Fibroblast of skin of abdomen (primary cell): ENCODE data around the gene POLR2J.

ENCODE experiments used
- DNase-seq: peaks from one replicate; pipeline ENCODE4 v3.0.0-alpha.2; 2013

POLR2J gene

DNA sequence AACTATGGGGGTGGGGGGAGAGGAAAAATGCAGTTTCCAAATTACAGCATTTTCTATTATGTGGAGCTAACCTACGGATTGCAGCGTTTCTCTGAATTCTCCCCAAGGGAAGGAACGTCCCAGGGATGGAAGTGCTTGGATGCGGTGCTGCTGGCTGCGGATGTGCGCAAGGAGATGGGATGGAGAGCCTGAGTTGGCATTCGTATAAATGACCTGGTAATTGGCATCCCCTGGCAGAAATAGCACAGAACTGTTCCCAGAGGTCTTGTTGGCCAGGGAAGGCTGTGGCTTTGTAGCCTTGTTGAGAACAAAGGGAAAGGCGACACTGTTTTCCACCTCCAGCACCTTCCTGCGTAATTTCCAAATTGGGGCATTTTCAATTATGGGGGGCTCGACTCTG is 42.6 kb downstream of the POLR2J start:
- no peak for DNase-seq

DNA sequence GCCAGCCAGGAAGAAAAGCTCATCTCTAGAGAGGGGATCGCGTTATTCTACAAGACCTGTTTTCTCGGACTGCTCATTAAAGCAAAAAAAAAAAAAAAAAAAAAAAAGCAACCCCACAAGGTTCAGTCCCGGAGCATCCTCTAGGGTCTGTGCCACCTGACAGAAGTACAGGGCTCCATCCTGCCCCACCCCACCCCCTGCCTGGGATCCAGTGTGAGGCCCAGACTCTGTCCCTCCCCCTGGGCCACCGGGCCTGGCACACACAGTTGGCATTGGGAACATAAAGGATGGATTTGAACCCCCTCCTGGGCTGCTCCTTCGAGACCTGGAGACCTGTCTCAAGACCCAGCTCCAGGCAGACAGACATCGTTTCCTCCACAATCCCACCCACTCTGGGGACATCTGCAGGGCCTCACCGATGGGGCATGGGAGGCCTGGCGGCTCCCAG is 44.7 kb downstream of the POLR2J start:
- DNase-seq = no peak

DNA sequence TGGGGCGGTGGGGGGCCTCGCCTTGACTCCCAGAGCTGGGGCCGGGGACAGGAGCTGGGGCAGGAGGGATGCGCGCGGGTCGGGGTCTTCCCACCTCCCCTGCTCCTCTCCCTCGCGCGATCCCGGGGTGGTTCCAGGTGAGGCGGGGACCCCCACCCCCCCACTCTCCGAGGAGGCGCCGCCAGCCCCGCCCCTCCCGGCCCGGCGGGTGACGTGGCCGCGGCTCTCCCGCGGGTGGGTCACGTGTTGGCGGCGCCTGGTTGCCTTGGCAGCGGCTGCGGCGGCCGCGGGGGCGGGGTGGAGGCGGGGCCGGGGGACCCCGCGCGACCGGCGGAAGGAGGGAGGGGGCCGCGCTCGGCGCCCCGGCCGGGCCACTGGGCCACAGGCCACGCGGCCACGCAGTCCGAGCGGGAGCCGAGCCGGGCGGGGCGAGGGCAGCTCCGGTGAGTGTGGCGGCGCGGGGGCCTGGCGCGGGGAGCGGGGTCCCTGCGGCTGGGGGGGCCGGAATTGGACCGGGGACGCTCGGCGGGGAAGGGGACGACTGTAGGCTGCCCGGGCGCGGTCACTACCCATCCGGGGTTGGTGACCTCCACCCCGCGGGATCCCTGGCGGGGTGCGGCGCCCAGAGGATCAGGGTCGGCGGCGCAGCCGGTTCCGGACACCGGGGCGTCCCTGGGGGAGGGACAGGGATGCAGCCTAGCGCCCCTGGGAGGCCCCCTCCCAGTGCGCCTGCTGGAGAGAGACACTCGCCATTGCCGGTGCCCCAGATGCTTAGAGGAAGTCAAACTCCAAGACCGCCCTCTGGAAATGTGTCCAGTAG is 45.3 kb downstream of the POLR2J start, which contains the start of gene ORAI2:
Gene ORAI2, plus strand, starts transcription at position 357 of the 820 bp plus-strand sequence. CDS start 5,382 bp downstream, outside the sequence.
- DNase-seq = peak; percentile 75

DNA sequence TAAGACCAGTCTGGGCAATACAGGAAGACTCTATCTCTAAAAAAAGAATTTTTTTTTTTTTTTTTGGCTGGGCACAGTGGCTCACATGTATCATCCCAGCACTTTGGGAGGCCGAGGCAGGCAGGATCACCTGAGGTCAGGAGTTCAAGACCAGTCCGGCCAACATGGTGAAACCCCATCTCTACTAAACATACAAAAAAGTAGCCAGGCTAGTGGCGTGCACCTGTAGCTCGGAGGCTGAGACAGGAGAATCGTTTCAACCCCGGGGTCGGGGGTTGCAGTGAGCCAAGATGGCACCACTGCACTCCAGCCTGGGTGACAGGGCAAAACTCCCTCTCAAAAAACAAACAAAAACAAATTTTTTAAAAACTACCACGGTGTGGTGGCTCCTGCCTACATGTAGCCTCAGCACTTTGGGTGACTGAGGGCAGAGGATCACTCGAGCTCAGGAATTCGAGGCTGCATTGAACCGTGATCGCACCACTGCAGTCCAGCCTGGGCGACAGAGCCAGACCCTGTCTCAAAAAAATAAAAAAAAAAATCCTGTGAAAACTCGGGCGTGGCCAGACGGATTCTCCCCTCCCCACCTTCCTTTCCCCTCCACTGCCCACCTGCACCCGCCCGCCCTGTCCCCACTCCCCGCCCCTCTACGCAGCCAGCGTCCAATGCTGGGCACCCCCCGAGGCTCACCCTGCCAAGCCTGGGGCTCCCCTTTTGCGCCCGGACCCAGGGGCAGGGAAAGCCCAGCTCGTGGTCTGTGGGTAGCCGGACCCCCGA is 46.1 kb downstream of the POLR2J start:
- no peak for DNase-seq

DNA sequence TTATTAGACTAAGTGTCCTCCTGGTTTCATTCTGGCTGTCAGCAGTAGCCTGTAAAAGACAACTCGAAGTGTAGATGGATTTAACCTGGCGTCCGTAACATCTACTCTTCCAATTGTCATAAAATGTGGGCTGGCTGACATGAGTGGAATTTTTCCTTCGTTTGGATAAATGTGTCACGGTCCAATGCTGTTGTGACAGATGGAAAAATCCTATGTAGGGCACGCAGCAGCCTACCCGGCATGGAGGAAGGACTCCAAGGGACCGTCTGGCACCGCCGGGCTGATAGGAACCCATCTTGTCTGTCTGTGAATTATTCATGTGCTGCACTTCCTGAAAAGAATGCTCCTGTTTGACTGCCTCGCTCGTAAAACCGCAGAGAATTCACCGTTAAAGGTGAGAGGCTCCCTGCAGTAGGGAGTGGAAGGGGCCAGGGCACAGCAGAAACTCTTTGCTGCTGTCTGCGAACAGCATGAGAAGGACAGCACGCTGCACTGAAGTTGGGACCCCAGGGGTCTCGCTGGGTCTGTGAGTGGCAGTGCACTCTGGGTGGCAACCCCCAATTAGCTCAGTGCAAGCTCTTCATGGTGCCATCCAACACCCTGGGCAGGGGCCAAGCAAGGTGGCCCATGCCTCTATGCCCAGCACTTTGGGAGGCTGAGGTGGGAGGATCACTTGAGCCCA is 47.0 kb downstream of the POLR2J start:
- DNase-seq = no peak

DNA sequence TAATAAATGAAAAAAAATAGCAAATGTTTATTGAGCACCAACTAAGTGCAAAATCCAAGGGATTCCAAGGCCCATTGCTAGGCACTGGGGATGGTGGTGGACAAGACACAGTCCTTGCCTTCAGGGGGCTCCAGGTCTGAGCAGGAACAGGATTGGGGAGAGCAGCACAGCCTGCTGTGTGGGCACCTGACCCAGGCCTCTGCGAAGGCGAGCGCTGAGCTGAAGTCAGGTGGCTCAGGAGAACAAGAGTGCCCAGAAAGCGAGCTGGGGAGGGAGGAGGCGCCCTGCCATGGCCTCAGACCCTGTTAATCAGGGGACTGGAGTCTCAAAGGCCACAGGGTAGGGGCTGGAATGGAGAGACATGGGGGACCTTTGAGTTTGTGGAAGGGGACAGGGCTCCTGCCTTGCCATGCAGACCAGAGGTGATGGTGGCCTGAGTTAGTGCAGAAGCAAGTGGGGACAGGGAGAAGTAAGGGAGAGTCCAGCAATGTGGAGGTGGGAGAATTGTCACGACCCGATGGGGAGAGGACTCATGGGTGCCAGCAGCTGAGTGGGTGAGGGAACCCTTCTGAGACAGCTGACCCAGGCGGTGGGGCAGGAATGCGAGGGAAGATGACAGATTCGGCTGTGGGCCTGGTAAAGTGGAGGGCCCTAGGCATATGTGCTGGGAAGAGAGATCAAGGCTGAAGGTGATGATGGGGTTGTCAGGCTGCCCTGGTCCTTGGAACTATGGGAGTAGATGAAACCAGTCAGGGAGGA is 49.4 kb downstream of the POLR2J start:
- DNase-seq = no peak

DNA sequence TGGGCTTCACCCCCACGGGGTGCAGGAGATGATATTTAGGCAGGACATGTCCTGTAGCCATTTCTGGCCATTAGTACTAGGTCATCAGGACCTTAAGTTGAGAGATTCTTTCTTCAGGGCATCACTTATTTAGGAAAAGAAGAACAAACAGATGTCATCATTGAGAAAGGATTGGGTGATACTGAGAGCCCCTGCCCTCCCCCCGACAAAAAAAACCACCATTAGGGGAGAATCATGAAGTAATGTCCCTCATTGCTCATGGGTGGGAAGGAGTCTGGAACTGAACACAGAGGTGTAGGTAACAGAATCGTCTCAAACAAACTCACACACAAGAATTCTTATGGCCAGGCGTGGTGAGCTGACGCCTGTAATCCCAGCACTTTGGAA is 51.7 kb downstream of the POLR2J start:
- DNase-seq = no peak

DNA sequence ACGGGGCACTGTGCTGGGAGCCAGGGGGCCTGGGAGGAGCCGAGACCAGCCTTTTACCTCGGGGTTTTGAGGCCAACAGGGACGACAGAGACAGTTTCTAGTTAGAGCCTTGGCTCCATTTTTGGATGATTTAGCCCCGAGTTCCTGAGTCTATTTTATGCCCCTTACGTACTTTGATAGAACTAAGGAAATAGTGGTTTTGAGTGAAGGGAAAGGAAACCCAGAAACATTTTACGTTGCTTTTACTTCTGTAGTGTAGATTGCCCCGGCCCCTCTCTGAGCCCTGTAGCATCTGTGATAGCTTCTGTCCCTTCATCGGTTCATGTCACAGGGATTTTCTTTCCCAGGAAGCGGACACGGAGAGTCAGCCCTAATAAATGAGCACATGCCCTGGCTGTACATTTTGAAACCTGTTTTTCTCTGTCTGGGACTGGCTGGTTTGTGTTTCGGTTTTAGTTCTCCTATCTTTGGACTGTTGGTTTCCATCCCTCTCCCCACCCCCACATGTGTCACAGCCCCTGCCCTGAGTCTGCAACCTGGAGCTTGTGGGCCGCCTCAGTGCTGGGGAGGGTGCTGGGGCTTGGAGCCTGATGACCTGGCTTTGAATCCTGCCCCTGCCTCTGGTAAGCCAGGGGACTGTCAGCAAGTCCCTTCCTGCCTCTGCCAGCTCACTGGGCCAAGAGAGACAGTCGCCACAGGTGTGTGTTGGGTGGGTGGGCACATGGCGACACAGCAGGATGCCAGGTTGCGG is 52.3 kb downstream of the POLR2J start:
- no peak for DNase-seq

DNA sequence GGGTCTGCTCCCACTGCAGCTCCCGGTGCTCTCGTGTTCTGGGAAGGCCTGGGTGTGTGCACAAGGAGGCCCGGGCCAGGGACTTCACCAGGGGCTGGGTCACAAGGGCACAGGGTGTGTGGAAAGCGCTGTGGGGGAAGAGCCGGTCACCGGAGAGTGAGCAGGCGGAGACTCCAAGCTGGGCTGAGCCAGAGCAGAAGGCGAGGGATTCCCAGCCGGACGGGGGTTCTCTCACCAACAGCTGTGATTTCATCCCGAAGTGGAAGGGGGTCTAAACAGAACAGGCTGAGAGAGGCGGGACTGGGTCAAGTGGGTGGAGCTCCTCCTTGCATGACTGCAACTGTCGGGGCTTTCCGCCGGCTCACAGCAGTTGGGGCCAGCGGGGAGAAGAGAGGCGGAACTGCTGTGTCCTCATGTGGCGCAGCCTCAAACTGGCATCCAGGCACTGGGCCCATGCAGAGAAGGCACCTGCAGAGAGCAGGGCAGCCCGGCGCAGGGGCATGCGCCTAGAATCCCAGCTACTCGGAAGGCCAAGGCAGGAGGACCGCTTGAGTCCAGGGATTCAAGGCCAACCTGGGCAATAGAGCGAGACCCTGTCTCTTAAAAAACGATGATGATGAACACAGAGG is 53.0 kb downstream of the POLR2J start:
- DNase-seq = no peak

DNA sequence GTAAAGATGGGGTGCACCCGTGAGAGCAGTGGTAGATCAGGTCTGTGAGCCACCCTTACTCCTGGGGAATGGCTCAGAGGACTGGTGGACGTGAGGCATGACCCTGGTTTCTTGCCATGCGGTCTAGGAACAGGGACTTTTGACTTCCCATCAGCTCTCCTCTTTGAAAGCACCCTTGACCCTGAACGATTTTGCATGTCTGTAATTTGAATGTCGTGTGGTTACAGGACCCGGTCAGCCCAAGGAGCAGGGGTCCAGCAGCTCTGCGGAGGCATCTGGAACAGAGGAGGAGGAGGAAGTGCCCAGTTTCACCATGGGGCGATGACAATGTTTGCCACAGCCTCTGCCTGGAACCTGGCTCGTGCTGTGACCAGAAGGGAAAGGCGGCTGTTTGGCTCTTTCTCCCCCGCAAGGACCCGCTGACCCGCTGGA is 53.9 kb downstream of the POLR2J start:
- DNase-seq = no peak

DNA sequence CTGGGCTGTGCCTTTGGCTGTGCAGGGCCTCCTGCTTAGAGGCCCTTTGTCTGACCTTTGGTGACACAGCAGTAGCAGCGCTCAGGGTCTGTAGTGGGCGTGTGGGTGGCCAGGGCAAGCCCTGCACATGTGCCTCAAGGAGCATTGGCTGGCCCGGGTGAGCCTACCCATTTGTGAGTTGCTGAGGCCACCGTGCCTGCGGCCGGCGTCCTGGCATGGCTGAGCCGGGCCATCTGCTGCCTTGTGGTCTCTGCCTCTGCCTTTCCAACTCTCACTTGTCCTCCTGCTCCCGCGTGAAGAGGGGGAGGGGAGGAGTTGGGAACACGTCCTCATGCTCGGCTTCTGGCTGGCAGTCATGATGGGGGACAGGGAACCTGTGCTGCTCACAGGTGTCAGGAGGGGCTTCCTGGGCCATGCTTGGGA is 54.6 kb downstream of the POLR2J start:
- DNase-seq = no peak
